ENCODE measurements around the gene CARD11.

Gene CARD11

DNA sequence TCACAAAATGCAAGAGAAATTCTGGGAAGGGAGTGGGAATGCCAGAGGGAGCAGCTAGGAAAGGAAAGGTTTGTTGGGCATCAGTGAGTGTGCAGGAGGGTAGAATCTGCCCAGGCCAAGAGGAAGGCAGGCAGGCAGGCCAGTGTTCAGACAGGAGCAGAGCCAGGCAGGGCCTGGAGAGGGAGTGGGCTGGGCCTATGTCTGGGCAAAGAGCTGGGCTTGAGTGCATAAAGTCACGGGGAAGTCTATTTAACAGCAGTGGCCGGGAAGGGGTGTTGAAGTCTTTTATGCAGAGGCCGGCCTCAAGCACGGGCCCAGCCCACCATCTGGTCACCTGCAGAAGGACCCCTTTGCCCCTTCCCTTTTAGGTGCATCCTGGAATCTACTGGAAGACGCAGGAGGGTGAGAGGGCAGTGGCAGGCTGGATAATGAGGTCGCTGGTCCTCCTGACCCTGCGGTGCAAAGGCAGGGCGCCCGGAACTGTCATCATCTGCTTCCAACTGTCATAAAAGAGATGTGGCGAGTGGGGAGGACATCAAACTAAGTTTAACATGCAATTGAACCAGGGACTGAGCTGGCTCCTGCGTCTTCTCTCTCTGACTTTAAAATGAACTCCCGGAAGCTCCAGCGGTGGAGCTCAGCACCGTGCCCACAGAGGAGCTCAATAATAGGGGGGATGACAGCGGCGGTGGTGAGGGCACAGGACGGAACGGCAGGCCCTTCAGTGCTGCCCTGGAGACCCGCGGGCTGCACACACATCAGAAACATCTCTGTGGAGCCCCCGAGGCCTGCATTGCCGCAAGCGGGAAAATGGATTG, 29.5 kb downstream of the CARD11 start:
- no peak for DNase-seq

DNA sequence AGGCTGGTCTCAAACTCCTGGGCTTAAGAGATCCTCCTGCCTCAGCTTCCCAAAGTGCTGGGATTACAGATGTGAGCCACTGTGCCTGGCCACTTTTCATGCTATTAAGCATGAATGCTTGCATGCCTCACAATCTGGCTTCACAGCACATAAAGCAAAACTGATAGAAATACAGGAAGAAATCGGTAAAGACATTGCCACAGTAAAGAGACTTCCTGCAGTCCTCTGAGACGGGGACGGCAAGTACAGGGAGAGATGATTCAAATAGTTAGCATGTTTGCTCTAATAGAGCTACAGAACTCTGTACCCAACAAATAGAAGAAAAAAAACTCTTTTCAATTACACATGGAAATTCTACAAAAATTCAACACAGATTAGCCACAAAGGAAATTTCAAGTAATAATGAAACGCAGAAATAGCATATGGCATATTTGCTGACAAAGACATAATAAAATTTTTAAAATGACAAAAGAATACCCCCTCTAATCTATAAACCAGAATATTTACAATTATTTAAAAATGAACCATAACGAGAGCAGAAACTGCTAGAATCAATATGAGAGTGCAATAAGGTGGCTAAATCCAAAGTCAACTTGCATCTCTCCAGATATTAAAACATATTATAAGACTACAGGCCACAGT, 32.3 kb downstream of the CARD11 start:
- DNase-seq = no peak

DNA sequence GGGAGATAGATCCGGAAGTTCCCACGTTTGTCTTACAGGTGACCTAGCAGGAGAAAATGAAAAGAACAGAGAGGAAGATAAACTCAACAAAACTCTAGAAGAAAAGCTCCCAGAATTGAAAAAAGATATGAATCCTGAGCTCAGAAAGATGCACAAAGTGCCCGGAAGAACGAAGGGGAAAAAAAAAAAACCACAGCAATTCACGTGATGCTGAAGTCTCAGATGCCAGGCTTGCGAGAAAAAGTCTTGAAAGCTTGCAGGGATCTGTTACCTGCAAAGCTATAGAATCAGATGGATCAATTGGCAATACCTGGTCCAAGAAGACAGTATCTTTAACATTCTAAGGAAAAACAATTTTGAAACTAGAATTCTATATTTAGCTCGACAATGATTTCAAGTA, 33.5 kb downstream of the CARD11 start:
- no peak for DNase-seq

DNA sequence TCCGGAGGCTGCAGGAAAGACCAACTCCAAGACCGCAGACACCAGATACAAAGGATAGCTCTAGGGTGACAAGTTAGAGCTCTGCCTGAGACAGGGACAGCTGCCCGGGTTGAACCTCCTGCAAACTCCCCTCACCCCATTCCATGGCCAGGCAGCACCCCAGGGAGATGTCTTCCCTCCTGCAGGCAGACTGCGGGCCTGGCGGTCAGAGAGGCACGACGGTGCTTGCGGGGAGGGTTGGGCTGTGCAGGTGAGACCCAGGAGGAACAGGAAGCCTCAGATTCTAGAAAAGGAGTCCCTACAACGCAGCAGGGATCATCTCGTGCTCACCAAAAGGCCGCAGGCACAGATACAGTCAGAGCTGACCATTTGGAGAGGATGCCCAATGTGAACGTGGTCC, 34.6 kb downstream of the CARD11 start:
- no peak for DNase-seq

DNA sequence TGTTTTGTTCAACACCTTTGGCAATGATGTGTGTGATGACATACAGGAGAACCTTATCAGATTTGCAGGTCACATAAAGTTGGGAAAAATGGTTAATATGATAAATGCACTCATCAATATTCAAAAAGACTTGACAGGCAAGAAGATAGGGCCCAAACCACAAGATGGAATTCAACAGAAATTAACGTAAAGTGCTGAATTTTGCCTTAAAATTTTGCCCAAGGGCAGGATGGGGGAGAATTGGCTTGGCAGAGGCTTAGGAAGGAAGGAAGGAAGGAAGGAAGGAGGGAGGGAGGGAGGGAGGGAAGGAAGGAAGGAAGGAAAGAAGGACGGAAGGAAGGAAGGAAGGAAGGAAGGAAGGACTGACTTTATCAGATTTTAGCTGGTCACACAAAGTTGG, 35.3 kb downstream of the CARD11 start:
- DNase-seq = no peak

DNA sequence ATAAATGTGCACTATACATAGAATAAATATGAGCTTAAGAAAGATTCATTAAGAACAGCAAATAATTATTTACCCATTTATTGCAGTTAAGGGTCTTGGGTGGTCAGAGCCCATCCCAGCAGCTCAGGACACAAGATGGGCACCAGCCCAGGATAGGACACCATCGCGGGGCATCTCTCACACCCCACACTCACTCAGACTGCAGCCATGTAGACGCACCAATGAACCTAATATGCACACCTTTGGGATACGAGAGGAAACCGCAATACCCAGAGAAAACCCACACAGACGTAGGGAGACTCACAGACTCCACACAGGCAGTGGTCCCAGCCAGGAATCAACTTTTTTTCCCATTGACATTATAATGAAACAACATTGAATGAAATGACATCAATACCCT, 36.0 kb downstream of the CARD11 start:
- no peak for DNase-seq

DNA sequence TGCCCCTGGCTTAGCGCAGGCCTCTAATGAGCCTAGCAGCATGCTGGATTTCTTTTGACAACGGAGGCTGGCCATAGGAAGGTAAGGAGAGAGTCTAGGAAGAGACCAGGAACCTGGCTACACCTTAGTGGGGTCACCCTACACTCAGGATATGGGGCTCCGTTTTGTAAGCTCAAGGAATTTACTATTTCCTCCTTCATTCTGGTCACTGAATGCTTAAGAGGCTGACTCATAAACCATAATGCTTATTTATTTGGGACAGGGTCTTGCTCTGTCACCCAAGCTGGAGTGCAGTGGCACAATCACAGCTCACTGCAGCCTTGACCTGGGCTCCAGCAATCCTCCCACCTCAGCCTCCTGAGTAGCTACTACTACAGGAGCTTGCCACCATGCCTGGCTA, 38.4 kb downstream of the CARD11 start:
- DNase-seq = no peak

DNA sequence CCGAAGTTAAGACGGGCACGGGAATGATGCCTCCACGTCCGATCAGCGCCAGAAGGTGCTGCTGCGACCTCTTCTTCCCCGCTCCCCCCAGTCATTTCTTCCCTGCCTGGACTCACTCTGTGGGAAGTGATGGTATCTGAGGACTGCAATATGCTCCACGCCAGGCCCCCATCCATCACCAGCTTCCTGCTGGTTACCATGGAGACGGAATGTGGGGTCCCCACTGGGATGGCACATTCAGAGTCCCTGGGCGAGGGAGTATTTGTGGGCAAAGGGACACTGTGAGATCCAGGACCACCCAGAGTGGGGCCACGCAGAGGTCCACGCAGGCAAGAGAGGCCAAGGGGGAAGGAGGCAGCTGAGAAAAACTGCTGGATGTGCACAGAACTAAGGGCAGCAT, 39.7 kb downstream of the CARD11 start:
- no peak for DNase-seq

DNA sequence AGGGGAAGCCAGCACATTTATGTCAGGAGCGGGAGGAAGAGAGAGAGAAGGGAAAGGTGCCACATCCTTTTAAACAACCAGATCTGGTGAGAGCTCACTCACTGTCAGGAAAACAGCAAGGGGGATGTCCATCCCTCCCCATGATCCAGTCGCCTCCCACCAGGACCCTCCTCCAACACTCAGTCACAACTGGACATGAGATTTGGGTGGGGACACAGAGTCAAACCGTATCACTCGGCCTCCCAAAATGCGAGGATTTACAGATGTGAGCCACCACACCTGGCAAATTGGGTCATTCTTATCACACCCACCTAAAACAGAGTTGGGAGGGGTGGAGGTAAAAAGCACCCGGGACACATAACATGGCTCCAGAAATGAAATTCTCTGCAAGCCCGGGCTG, 41.0 kb downstream of the CARD11 start:
- DNase-seq = no peak

DNA sequence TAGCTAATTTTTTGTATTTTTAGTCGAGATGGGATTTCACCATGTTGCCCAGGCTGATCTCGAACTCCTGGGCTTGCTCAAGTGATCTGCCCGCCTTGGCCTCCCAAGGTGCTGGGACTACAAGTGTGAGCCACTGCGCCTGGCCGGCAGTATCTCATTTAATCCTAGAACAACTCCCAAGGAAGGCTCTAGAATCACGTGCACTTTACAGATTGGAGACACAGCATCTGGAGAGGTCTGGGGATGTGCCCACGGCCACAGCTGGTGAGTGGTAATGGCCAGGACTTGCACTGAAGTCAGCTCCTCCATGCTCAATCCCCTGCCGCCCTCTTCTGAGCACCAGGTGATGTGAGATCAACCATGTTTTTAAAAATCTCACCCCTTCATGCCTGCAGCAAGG, 43.1 kb downstream of the CARD11 start:
- no peak for DNase-seq

DNA sequence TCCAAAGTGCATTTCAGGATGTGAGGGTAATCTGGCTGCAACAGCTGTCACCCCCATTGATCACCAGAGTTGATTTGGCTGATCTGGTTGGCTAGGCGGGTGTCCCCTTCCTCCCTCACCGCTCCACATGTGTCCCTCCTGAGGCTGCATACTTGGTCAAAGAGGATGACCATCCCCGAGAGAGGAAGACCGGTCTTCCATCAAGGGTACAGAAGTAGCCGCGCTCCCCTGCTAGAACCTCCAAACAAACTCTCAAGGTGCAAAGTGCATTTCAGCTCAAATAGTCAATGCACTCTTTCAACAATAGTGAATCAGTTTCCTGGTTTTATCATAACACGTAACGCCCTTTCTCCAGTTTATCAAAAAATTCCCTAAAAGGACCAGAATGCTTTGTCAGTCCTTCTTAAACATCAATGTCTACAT, 44.6 kb downstream of the CARD11 start:
- no peak for DNase-seq

DNA sequence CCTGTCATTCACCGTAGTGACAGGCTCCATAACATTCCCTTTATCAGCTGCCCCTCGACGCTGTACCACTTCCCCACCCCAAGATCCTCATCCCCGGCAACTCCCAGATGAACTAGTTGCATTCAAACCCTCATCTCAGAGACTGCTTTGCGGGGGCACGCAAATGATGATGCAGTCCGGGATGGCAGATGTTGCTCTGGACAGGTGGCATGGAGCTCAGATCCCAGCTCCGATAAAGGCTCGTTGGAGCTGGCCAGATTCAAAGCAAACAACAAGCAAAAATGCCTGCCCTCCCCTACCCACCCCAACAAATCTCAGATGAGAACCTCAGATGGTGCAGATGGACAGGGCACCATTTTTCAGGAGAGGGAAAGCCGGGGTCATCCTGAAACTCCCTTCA, 46.7 kb downstream of the CARD11 start:
- no peak for DNase-seq

DNA sequence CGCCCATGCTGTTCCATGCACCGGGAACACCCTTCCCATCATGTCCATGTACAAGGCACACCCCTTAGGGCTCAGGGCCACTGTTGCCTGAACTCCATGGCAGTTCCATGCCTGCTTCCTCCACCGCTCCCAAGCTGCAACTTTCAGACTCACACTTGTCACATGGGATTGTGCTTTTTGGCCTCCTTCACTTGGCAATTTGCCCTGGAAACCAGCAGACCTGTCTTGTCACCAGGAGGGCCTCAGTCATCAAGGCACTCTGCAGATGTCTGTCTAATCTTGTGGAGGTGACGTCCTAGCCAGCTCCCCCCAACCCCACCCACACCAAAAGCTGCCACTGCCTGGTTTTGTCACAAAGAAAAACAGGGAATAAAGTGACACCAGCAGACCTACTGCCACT, 47.5 kb downstream of the CARD11 start:
- no peak for DNase-seq

DNA sequence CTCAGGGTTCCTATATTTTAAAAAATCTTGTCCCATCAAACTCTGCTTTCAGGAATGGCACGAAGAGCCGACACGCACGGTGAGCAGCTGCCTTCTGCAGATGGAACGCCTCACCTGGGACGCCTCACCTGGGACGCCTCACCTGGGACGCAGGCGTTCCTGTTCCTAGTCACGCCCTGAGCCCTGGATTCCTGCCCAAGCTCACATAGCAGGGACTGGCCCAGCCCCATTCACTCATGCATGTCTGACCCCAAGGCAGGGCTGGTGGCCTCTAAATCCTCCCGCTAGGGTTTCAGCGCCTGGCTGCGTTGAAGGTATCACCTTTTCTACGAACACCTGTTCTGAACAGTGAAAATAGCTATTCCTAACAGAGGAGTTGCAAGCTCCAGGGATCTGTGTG, 49.8 kb downstream of the CARD11 start:
- no peak for DNase-seq

DNA sequence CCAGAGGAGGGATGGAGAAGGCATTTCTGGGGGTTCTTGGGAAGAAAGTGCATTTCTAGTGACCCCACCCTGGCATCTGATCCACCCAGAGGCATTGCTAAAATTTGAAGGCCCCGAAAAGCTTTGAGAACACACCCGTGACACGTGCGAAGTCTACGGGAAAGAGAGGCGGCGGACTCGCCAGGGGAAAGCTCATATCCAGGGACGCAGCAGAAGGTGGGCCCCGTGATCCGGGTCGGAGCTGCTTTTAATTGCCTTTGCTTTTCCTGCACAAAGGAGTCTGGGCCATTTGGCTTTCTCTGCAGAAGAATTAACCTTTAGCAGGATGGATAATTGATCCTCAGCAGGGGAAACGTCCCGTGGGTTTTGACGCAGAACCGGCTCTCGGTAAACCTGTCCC, 50.3 kb downstream of the CARD11 start:
- no peak for DNase-seq

DNA sequence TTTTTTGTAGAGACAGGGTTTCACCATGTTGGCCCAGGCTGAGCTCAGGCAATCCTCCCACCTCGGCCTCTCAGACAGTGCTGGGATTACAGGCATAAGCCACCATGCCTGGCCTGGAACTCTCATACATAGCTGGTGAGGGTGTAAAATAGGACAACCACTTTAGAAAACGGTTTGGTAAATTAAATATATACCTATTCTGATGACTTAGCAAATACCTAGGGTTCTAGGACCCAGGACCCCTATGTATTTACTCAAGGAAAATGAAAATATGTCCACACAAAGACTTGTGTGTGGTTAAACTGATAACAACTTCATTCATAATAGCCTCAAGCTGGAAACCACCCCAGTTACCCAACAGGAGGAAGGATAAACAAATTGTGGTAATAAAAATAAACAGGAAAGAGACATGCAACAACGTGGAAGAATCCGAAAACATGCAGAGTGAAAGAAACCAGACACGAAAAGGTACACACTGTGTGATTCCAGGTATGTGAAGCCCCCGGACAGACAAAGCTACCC, 52.7 kb downstream of the CARD11 start:
- no peak for DNase-seq

DNA sequence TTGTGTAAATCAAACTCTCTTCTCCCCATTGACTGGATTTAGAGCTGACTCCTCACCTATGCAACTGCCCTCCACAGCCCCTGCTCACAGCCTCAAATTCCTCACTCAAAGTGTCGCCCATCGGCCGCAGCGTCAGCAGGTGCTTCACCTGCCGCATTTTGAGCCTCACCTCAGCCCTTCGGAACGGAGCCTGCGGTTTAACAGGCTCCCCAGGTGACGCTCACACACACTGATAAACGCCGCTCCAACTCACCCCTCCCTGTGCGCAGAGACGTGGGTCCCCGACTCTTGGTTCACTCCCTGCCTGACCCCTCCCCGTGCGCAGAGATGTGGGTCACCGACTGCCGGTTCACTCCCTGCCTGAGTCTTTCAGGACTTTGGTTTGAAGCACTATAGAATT, 57.1 kb downstream of the CARD11 start:
- DNase-seq = no peak

DNA sequence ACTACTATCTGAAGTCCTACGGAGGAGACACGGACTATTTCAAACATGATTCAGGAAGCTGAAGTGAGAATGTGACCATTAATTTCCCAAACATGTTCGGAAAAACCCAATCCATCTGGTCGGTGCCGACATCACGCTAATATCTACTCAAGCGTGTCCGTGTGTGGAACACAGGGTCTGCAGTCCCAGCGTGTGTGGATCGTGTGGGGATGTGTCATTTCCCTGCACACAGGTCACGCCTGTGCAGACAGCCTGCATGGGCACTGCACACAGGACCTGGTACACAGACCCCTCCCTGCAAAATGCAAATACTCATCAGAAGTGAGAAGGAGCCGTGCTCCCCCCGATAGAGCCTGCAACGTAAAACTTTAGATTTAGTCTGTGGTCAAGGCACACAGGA, 57.8 kb downstream of the CARD11 start:
- no peak for DNase-seq

DNA sequence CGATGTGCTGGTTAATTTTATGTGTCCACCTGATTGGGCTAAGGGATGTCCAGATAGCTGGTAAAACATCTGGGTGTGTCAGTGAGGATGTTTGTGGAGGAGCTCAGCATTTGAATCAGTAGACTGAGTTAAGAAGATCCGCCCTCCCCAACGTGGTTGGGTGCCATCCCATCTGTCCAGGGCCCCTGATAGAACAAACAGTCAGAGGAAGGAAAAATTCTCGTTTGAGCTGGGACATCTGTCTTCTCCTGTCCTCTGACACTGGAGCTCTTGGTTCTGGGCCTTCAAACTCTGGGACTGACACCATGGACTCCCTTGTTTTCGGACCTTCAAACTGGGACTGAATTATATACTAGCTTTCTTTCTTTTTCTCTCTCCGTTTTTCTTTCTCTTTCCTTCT, 59.6 kb downstream of the CARD11 start:
- no peak for DNase-seq

DNA sequence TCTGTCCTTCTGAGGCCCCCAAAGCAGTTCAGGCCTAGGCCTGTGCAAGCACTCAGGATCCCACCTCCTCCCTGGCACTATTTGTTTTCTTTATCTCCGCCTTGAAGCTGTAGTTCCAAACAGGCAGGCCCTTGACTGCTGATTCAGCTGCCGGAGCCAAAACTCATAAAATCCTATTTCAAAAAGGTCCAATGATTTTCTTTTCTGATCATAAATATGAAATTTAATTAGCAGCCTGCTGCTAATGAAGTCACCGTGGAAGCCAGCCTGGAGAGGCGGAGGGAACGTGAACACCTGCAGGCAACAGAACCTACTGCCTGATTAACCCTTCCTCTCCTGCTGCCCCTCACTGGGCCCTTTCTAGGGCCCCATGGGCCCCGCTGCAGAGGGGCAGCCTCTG, 60.1 kb downstream of the CARD11 start:
- no peak for DNase-seq

DNA sequence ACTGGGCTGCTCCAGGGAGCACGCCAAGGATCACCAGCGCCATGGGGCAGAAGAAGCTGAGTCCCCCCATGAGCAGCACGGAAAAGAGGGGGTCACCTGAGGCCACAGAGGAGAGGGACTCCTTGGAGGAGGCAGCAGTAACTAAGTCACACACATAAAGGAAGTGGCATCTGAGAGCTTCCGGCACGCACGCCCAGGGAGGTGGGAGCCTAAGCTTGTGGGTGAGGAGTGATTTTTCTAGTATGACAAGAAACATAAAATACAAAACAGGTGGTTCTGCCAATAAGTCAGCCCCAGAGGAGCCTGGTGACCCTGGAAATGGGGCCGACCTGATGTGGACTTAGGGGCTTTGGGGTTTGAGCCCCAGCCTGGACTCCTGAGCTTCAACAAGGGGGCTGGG, 60.8 kb downstream of the CARD11 start:
- DNase-seq = no peak

DNA sequence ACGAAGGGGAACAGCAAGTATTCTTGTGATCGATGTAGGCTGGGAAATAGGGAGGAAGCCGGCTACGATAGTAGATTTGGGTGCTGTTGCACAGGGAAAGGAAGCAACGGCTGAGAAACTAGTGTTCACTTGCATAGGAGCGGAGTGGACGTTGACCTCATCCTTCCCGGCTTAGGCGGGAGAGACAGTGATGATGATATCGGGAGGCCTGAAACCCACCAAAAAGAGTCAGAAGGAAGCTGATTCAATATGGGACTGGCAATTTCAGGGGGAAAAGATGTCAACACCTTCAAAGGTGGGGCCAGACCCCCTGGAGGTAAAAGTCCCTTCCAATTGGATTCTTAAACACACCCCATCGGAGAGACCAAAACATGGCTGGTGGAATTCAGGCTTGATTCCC, 61.3 kb downstream of the CARD11 start:
- DNase-seq = no peak

DNA sequence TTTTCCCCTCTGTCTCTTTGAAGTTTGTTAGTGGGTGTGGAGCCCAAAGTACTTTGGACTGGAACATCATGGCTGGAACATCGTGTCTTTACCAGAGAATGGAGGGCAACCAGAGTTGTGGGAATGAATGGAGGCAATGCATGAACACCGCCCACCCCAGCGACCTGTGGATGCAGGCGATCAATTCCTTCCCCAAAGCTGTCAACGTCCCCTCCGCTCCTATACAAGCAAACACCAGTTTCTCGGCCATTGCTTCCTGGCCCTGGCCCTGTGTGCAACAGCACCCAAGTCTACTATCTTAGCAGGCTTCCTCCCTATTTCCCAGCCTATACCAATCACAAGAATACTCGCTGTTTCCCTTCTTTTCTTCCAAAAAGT, 62.6 kb downstream of the CARD11 start:
- no peak for DNase-seq

DNA sequence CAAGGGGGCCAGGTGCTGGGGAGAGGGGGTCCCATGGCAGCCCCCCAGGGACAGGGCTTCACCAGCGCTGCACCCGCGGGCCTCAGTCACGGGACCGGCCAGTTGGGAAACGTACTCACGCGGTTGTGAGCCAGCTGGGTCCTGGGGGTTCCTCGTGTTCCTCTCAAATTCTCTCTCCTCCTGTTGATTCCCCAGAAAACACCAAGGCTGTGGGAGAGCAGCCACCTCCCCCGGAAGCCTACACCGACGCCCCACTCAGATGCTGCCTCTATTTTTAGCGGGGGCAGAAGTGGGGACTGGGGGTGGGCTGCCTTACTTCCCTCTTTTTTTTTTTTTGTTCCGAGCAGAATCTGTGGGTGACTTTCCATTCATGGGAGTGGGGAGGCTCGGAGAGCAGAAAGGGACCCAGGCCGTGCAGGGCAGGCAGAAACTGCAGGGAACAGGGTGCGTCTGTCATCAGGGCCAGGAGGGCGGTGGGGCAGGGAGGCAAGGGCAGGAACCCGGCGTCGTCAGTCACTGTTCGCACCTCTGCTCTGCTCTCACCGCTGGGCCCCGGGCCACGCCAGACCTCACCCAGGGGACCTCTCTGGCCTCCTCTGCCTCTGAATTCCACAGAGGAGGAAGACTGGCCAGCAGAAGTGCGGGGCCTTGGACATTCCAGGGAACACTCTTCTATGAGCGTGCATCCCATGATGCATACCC, 63.1 kb downstream of the CARD11 start:
- no peak for DNase-seq

Measured in NCI-H2081 (cell line).